ENCODE results near the gene MOK.
A peak's percentile ranks its signal among the peaks of the same experiment; 100 is the strongest.

Gene MOK

GRCh38 chr14:102220031-102220430 lies 84.9 kb downstream of the MOK start:
- no peak for DNase-seq

GRCh38 chr14:102219316-102219715 lies 85.6 kb downstream of the MOK start:
- no peak for DNase-seq

GRCh38 chr14:102218688-102219087 lies 86.3 kb downstream of the MOK start:
- no peak for DNase-seq

GRCh38 chr14:102217987-102218421 lies 87.0 kb downstream of the MOK start:
- DNase-seq = no peak

GRCh38 chr14:102217399-102217798 lies 87.6 kb downstream of the MOK start:
- no peak for DNase-seq

- DNase-seq = peak; percentile 35
Measured at GRCh38 chr14:102215576-102216250, 89.3 kb downstream of the MOK start.

DNA sequence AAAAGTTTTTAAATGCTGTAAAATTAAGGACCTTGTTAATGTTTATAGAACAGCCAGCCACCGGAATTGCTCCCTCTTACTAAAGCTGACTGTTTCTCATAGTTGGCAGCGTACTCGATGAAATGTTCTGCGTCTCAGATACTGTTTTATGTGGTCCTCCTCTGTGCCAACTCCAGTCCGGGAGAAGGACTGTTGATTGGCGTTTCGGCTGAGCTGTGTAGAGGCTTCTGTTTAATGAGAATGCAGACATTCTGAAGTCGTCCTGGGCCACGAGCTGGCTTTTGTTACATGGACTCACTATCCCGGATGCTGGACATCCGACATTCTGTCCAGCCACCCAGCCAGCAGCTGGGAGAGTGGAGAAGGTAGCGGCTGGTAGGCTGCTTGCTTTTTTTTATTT lies 89.9 kb downstream of the MOK start:
- DNase-seq = no peak

GRCh38 chr14:102213984-102214658 lies 90.8 kb downstream of the MOK start:
- DNase-seq = no peak

GRCh38 chr14:102213470-102213869 lies 91.5 kb downstream of the MOK start:
- no peak for DNase-seq

- no peak for DNase-seq
Measured at GRCh38 chr14:102212845-102213244, 92.1 kb downstream of the MOK start.

- no peak for DNase-seq
Measured at GRCh38 chr14:102212356-102212755, 92.6 kb downstream of the MOK start.

- no peak for DNase-seq
Measured at GRCh38 chr14:102211240-102211639, 93.7 kb downstream of the MOK start.

- DNase-seq = no peak
Measured at GRCh38 chr14:102210421-102211042, 94.4 kb downstream of the MOK start.

GRCh38 chr14:102209224-102209966 lies 95.6 kb downstream of the MOK start:
- DNase-seq = no peak

- no peak for DNase-seq
Measured at GRCh38 chr14:102208741-102209140, 96.2 kb downstream of the MOK start.

- no peak for DNase-seq
Measured at GRCh38 chr14:102207831-102208365, 97.1 kb downstream of the MOK start.

DNA sequence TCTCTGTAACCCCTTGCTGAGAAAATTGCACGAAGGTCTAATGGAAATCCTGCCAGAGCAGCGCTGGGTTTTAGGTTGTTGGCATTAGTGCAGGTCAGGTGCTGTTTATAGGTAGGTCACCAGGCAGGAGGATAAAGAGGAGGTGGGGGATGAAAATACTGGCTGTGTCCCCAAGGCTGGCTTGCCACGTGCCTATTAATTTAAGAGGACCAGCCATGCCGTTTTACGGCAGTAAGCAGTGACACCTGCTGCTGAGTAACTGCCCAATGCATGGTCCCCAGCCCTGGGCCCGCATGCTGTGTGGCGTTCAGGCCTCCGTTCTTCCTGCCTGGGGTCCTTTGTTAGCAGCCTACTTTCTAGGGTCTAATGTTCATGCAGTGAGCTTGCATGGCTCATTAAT lies 98.0 kb downstream of the MOK start:
- peak; percentile 83 for DNase-seq

GRCh38 chr14:102205560-102205959 lies 99.4 kb downstream of the MOK start:
- no peak for DNase-seq

DNA sequence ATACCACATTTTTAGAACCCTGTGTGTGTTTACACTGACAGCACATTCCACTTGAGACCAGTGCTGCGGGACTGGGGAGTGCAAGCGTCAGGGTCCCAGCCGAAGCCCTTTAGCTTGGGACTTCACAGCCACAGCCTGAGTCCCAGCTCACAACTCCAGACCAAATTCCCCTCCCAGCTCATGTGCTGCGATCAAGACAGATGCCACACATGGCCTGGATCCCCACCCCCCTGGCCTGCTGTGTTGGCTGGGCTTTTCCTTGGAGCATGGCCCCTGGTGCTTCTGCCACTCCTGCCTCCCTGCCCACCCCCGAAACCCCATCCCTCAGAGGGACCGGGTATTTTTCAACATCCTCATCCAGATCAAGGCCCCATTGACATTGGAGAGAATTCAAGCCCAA lies 101.6 kb downstream of the MOK start:
- no peak for DNase-seq

DNA sequence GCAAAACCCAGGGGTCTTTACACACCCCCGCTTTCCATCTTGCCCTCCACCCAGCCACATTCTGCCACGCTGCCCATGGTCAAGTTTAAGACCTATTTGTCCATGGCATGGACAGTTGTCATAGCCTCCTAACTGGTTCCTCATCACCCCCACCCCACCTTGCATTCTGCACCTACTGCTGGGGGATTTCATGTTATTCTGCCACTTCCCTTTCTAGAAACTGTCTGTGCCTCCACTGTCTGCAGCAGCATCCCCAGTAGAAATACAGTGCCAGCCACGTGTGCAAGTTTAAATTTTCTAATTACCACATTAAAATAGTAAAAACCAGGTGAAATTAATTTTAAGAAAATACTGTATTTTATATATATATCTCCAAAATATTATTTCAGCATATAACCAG lies 102.0 kb downstream of the MOK start:
- DNase-seq = no peak

- no peak for DNase-seq
Measured at GRCh38 chr14:102201776-102202175, 103.2 kb downstream of the MOK start.

GRCh38 chr14:102201353-102201738 lies 103.6 kb downstream of the MOK start:
- no peak for DNase-seq

- no peak for DNase-seq
Measured at GRCh38 chr14:102200690-102201352, 104.1 kb downstream of the MOK start.

Measured in NCI-H2227 treated with DMSO at 0.1 percent for 48 hours (cell line).